HG03378 (cell line): ENCODE data around the gene COX7A2L.

Experiments used
- ATAC-seq: cut with Tn5 transposase; IDR thresholded peaks from one replicate; pipeline ENCODE4 v1.9.1; 2021; ENCODE audit warnings: mild to moderate bottlenecking, moderate library complexity; ENCODE audit not compliant: unreplicated experiment

COX7A2L gene

GRCh38 chr2:42321452-42322064, 39.5 kb downstream of the COX7A2L start:
- ATAC-seq: no peak

- ATAC-seq: no peak
Observed at GRCh38 chr2:42319265-42319664, 41.8 kb downstream of the COX7A2L start.

- no peak for ATAC-seq
Observed at GRCh38 chr2:42317945-42318344, 43.1 kb downstream of the COX7A2L start.

- no peak for ATAC-seq
Observed at GRCh38 chr2:42317486-42317885, 43.5 kb downstream of the COX7A2L start.

GRCh38 chr2:42316910-42317309, 44.1 kb downstream of the COX7A2L start:
- ATAC-seq: no peak

GRCh38 chr2:42315844-42316470, 45.1 kb downstream of the COX7A2L start:
- no peak for ATAC-seq

GRCh38 chr2:42314892-42315468, 46.0 kb downstream of the COX7A2L start:
- ATAC-seq: no peak

GRCh38 chr2:42312106-42312505, 48.9 kb downstream of the COX7A2L start:
- ATAC-seq: no peak

GRCh38 chr2:42310007-42310515, 51.0 kb downstream of the COX7A2L start:
- no peak for ATAC-seq

GRCh38 chr2:42309366-42309765, 51.7 kb downstream of the COX7A2L start:
- ATAC-seq: no peak

GRCh38 chr2:42307180-42307579, 53.8 kb downstream of the COX7A2L start:
- no peak for ATAC-seq

- no peak for ATAC-seq
Observed at GRCh38 chr2:42304059-42304713, 56.8 kb downstream of the COX7A2L start.

- ATAC-seq: no peak
Observed at GRCh38 chr2:42303252-42303651, 57.8 kb downstream of the COX7A2L start.

GRCh38 chr2:42300527-42300926, 60.5 kb downstream of the COX7A2L start:
- no peak for ATAC-seq
